Stimulated activated CD8-positive, alpha-beta memory T cell treated with anti-CD3 and anti-CD28 coated beads, Interleukin-2, amount 100 ng/mL, for 48 hours (primary cell): ENCODE measurements around the gene ZNF777.
"Not testable (repeated sequence)": the region's sequence is repeated elsewhere in the genome, so short reads cannot be mapped to it uniquely, and the experiment has no call there.

Experiments used
- DNase-seq, 2 donors: peaks; one replicate each; pipeline ENCODE4 v3.0.0-alpha.2; 2020; ENCODE audit warnings: low read depth in 2 of 2

The ZNF777 gene

GRCh38 chr7:149460493-149461277 lies at the start of gene ZNF777:
TSS of gene ZNF777 (minus strand) at chr7:149461062. CDS start at chr7:149456022, 5,040 bp downstream.
- peak; percentile 59 to 63 for DNase-seq

GRCh38 chr7:149510248-149510647 lies 49.4 kb upstream of the ZNF777 start:
- DNase-seq: no peak

DNA sequence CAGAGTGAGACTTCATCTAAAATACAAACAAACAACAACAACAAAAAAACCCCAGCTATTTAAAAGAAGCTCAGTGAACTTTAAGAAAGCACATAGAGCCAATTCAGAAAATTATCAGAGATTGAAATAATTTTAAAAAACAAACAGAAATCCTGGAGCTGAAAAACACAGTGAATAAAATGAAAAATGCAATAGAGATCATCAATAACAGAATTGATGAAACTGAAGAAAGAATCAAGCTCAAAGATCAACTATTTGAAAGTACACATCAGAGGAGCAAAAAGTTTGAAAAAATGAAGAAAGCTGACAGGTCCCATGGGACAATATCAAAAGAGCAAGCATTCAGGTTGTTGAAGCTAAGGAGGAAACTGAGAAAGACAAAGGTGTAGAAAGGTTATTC lies 48.9 kb upstream of the ZNF777 start:
- no peak for DNase-seq

- no peak for DNase-seq
These were observed 44.7 kb upstream of the ZNF777 start for GRCh38 chr7:149505551-149505950.

DNA sequence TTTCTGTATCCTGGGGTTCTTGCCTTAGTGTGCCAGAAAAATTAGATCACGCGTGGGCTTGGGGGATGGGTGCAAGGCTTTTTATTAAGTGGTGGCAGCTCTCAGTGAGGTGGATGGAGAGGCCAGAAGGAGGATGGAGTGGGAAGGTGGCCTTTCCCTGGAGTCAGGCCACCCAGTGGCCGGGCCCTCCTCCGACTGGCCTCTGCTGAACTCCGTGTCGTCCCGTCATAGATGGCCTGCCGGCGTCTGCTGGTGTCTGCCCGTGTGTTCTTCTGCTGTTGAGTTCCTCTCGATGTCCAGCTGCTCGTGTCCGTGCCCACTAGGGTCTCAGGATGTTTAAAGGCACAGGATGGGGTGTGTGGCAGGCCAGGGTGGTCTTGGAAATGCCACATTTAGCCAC lies 40.8 kb upstream of the ZNF777 start:
- DNase-seq: no peak

- no peak for DNase-seq
These were observed 40.0 kb upstream of the ZNF777 start for GRCh38 chr7:149500910-149501309.

- DNase-seq: no peak
These were observed 39.3 kb upstream of the ZNF777 start for GRCh38 chr7:149500201-149500600.

DNA sequence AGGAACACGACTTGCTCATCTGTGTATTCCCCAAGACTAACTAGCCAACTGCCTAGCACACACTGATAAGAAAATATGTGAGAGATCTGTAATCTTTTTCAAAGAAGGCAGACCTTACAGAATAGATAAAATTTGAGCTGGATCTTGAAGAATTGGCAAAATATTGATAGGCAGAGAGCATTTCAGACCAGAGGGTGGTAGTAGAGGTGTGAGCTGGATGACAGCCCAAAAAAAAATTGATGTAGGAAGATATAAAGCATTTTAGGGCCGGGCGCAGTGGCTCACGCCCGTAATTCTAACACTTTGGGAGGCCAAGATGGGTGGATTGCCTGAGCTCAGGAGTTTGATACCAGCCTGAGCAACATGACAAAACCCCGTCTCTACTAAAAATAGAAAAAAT lies 37.9 kb upstream of the ZNF777 start:
- no peak for DNase-seq

DNA sequence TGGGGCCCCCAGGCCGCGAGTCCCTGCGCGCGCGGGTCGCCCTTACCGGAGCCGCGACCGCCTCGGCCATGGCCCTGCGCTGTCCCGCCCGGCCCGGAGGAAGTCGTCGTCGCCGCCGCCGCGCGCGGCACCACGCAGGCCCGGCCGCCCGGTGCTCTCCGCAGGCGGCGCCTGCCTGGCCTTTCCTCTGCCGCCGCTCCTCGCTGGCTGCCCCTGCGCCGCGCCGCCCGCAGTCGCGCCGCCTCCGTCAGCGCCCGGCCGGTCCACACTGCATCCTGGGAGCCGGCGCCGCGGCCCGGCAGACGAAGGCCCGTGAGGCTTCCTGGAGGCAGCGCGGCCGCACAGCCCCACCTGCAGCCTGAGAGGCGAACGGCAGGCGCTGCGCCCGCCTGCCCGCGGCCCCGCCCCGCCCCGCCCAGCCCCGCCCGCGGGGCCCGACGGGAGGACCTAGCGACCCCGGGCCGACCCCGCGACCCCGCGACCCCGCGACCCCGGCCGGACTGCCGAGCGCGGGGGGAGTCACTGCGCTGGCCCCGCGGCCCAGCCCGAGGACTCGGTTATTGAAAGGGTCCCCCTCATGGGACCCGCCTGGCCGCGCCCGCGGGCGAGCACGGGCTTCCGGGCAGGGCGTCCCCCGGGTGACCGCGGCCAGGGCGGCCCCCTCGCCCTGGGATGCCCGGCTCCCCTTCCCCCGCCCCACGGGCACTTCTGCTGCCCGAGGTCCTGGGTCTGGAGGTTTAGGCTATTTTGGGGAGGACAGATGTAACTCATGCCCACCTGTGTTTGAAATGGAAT lies 36.8 kb upstream of the ZNF777 start, which contains the start of gene ZNF746:
TSS of gene ZNF746 (minus strand) at position 343 of the 795 bp plus-strand sequence. CDS start at position 70, 273 bp downstream.
- DNase-seq: peak; percentile 71 to 78

- DNase-seq: peak; percentile 33 to 46
These were observed 36.0 kb upstream of the ZNF777 start for GRCh38 chr7:149496642-149497391.

GRCh38 chr7:149495785-149496641 lies 35.2 kb upstream of the ZNF777 start:
- DNase-seq: no peak

DNA sequence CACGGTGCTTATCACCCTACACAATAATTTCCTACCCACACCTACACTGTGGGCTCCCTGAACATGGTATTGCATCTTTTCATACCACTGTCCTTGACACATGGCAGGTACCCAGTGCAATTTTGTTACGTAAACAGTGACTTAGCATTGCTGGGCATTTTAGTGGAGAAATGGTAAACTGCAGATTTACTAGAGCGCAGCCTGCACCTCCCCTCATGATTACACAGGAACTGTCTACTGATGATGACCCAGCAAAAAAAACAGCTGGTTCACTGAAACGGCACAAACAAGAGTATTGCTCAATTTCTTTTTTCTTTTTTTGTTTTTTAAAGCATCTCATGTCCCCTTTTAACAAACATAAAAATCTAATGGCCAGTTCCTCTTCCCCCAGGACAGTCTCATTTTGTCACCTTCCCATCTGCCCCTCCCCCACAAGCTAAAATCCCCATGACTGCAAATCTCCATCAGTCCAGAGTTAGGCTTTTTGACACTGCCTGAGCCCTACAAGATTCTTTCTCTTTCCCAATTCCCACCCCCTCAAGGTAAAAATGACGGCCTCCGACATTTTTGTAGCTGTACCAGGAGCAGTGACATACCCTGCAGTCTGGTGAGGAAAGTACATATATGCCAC lies 34.0 kb upstream of the ZNF777 start:
- DNase-seq: no peak

DNA sequence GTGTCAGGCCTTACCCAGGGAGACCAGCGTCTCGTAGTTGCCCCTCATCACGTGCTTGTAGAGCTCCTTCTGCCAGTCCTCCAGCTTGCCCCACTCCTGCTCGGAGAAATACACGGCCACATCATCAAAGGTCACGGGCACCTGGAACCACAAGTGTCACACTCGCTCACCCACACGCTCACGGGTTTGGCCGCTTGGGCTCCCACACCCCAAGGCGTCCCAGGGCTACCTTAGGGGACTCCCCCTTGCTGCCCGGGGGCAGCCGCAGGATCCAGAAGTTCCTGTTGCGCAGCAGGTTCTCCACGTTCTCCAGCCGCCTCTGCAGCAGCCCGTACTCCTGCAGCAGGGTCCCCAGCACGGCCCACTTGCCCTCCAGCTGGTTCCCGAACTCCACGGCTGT lies 33.1 kb upstream of the ZNF777 start:
- DNase-seq: not testable (repeated sequence)

DNA sequence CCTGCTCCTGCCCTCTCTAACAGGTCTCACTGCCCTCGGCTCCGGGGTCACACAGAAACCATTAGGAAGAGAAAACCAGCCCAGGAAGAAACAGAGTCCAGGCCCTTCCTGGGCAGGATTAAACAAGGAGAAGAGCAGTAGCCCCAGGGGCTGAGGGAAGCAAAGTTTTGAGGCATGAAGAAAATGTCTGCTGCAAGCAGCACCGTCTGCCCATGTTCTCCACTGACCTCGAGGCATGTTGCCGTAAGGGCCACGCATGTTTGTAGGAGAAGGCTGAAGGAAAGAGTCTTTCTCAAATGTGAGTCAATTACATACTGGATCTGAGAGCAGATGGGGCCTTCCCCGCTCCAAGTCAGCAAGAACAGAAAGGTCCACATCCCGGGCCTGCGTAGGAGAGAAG lies 32.5 kb upstream of the ZNF777 start:
- DNase-seq: no peak

DNA sequence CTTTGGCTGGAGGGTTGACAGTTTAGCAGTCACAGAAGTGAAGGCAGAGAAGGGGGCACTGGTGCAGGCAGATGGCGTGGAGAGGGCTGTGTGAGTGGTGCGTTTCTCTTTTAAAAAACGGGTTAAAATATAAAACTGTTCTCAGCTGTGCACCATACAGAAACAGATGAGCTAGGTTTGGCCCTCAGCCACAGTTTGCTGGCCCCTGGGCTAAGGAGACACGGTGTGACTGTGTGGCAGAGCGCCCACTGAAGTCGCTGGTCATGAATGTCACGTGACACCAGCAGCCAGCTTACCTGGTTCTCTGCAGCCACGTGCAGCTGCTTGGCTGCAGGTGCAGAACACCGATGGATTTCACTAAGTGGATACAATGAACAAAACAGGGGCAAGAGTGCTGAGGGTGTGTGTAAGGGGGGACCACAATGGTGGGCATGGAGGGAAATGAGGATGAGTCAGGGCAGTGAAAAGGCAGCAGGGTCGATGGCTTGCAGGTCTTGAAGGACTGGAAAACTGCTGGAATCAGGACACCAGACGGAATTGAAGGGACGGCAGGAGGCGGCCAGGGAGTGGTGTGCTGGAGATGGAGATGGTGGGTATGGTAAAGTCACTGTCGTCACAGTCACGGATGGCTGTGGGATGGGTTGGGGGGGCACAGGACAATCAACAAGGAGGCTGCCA lies 29.4 kb upstream of the ZNF777 start:
- DNase-seq: no peak

DNA sequence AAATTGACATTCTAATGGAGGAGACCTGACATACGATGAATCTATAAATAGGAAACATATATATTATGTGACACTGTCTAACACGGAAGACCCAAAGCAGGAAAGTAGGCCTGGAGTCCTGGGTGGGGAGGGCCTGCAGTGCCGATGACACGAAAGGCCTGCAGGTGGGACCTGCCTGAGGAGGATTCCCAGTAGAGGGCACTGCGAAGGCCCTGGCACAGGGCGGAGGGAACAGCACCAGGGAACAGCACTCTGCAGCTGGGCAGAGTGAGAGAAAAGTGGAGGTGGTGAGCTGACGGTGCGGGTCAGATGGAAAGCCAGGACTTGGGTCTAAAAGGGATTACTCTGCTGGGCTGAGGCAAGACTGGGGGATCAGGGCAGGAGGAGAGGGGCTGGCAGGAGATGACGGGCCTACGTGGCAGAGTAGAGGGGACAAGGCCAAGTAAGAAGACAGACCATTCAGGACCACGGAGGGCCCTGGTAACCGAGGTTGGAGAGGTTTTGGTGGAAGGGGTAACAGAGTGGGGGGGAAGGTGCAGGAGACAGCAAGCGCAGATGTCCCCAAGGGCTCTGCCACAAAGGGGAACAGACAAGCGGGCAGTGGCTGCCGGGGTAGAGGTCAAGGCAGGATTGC lies 28.6 kb upstream of the ZNF777 start:
- DNase-seq: no peak

GRCh38 chr7:149479568-149479967 lies 18.7 kb upstream of the ZNF777 start:
- no peak for DNase-seq

DNA sequence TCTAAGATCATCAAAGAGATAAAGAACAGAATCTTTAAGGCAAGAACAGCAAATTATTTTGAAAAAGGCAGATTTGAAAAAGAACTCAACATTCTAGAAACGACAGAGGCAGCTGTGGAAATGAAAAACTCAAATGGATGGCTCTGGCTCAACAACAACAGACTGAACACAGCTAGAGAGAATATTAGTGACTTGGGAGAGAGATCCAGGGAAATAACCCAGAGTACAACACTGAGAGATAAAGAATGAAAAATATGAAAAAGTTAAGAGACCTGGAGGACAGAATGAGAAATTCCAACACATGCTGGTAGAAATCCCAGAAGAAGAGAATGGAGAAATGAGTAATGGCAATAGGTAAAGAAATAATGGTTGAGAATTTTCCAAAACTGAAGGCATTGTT lies 17.9 kb upstream of the ZNF777 start:
- DNase-seq: no peak
